GM12878 (cell line): ENCODE data around the gene STAB2. TPM values are rescaled to one million over a fixed set of nuclear protein-coding genes. Genes with fewer than 3 reads are reported as not detected.
A peak's percentile ranks its signal among the peaks of the same experiment; 100 is the strongest.

Experiments
- ATAC-seq: fragments of 200-7000 bp; cut with Tn5 transposase; 3 replicates; pipeline ENCODE4 v1.9.1; 2020; ENCODE audit warnings: mild to moderate bottlenecking, moderate library complexity
- Bru-seq: library from RNA; stranded (reverse); fragments of 400-500 nt; gene quantifications from one replicate; lab custom pipeline; 2021; lab: Mats Ljungman, UMichigan
- BruChase-seq, 2 experiments: library from RNA; stranded (reverse); fragments of 400-500 nt; gene quantifications; one replicate each; lab custom pipeline; 2021; lab: Mats Ljungman, UMichigan
- BruUV-seq: library from RNA; stranded (reverse); fragments of 400-500 nt; replicated peaks from 2 replicates; lab custom pipeline; 2021; lab: Mats Ljungman, UMichigan
- CTCF ChIA-PET: fragments of 300-600 bp; sonication (Branson Sonifier 250); formaldehyde crosslinking; extraction: SDS; loops from one replicate; lab custom pipeline; 2021; ENCODE audit warnings: inconsistent platforms; lab: Yijun Ruan, JAX
- POLR2A ChIA-PET: fragments of 350-600 bp; formaldehyde crosslinking; extraction: SDS; loops from one replicate; lab custom pipeline; 2021; ENCODE audit warnings: inconsistent platforms; lab: Charles Lee
- RAD21 ChIA-PET: fragments of 300-600 bp; sonication (Branson Sonifier 250); formaldehyde crosslinking; loops from one replicate; lab custom pipeline; 2023; ENCODE audit warnings: antibody characterized with exemption; ENCODE audit not compliant: unreplicated experiment; lab: Charles Lee
- SMC1A ChIA-PET: fragments of 300-600 bp; sonication (Branson Sonifier 250); formaldehyde crosslinking; loops from one replicate; lab custom pipeline; 2023; ENCODE audit not compliant: unreplicated experiment, uncharacterized antibody; lab: Charles Lee
- DNase-seq: peaks from one replicate; pipeline ENCODE4 v3.0.0-alpha.2; 2011; ENCODE audit warnings: low read depth, low spot score
- FAIRE-seq: peaks from 3 replicates; lab custom pipeline; 2011; peaks lifted over from hg19 to GRCh38; lab: Jason Lieb, UNC
- H2AFZ ChIP-seq: 2 replicates; pipeline ENCODE4 v1.6.0; 2011; ENCODE audit warnings: low read depth, low read length, control low read depth; ENCODE audit not compliant: control insufficient read depth
- H3K27ac ChIP-seq: 2 replicates; pipeline ENCODE4 v1.5.1; 2011; ENCODE audit warnings: control low read depth; ENCODE audit not compliant: control insufficient read depth, insufficient read depth
- H3K27me3 ChIP-seq, 2 experiments: replicated peaks in 1 of 2; 2 replicates each; pipeline versions ENCODE4 v1.6.0 to v1.6.1; 2011; ENCODE audit warnings: low read length in 1 of 2; ENCODE audit not compliant: control insufficient read depth in 2 of 2, insufficient read depth in 2 of 2
- H3K36me3 ChIP-seq, 2 experiments: 2 replicates each; pipeline ENCODE4 v1.5.1; 2011; ENCODE audit warnings: low read length in 1 of 2; ENCODE audit not compliant: control insufficient read depth in 2 of 2, insufficient read depth in 2 of 2
- H3K4me1 ChIP-seq: 2 replicates; pipeline ENCODE4 v1.6.1; 2011; ENCODE audit warnings: mild to moderate bottlenecking, low read length, moderate library complexity, mixed read lengths; ENCODE audit not compliant: control insufficient read depth, insufficient read depth
- H3K4me2 ChIP-seq: 2 replicates; pipeline ENCODE4 v1.6.0; 2011; ENCODE audit warnings: control low read depth; ENCODE audit not compliant: control insufficient read depth, insufficient read depth
- H3K4me3 ChIP-seq: fragments of 200-600 bp; sonication (generic); 2 replicates; pipeline ENCODE4 v1.5.1; 2016
- H3K79me2 ChIP-seq: 2 replicates; pipeline ENCODE4 v1.6.0; 2011; ENCODE audit warnings: low read length; ENCODE audit not compliant: control insufficient read depth, insufficient read depth
- H3K9ac ChIP-seq: 2 replicates; pipeline ENCODE4 v1.8.0; 2011; ENCODE audit warnings: low read length, control low read depth, mixed read lengths; ENCODE audit not compliant: control insufficient read depth, insufficient read depth
- H3K9me3 ChIP-seq: replicated peaks from 3 replicates; pipeline ENCODE4 v1.5.1; 2011; ENCODE audit warnings: mild to moderate bottlenecking, low read length; ENCODE audit not compliant: control insufficient read depth, insufficient read depth
- H4K20me1 ChIP-seq: 2 replicates; pipeline ENCODE4 v1.6.0; 2011; ENCODE audit not compliant: control insufficient read depth, insufficient read depth
- BCL11A ChIP-seq: IDR thresholded peaks from 2 replicates; pipeline ENCODE4 v1.6.1; 2011; ENCODE audit warnings: low read depth, low read length
- BHLHE40 ChIP-seq, 2 experiments: fragments of 450-650 bp in 1 of 2; IDR thresholded peaks; 2 replicates each; pipeline ENCODE4 v1.6.1; 2011 to 2017; ENCODE audit warnings: low read depth in 2 of 2, borderline replicate concordance in 1 of 2, improper control_type of control experiment in 1 of 2, low read length in 1 of 2, mild to moderate bottlenecking in 1 of 2
- EP300 ChIP-seq, 2 experiments: fragments of 150-350 bp in 1 of 2; IDR thresholded peaks; 2 replicates each; pipeline ENCODE4 v1.6.1; 2011 to 2012; ENCODE audit warnings: low read depth in 2 of 2, low read length in 2 of 2, borderline replicate concordance in 1 of 2, improper control_type of control experiment in 1 of 2, inconsistent platforms in 1 of 2; ENCODE audit not compliant: control insufficient read depth in 1 of 2
- LARP7 ChIP-seq: fragments of 450-650 bp; IDR thresholded peaks from 2 replicates; pipeline ENCODE4 v1.6.1; 2017; ENCODE audit warnings: mild to moderate bottlenecking
- MYC ChIP-seq: IDR thresholded peaks from 2 replicates; pipeline ENCODE4 v1.6.1; 2011; ENCODE audit warnings: mild to moderate bottlenecking, low read length, moderate library complexity, inconsistent platforms; ENCODE audit not compliant: insufficient read depth, insufficient replicate concordance, insufficient read length, severe bottlenecking
- NFIC ChIP-seq: IDR thresholded peaks from 2 replicates; pipeline ENCODE4 v1.6.1; 2012; ENCODE audit warnings: low read depth, mild to moderate bottlenecking, inconsistent platforms, low read length, moderate library complexity
- NRF1 ChIP-seq: conservative IDR thresholded peaks from 2 replicates; pipeline ENCODE4 v1.6.1; 2011; ENCODE audit warnings: mild to moderate bottlenecking, low read depth, low read length, improper control_type of control experiment
- POU2F2 ChIP-seq: IDR thresholded peaks from 3 replicates; pipeline ENCODE4 v1.6.1; 2011; ENCODE audit warnings: low read depth, mild to moderate bottlenecking, low read length, borderline replicate concordance
- SIX5 ChIP-seq: IDR thresholded peaks from 2 replicates; pipeline ENCODE4 v1.6.1; 2011; ENCODE audit warnings: mild to moderate bottlenecking, low read depth, low read length, moderate library complexity; ENCODE audit not compliant: severe bottlenecking
- SMC3 ChIP-seq: IDR thresholded peaks from 2 replicates; pipeline ENCODE4 v1.6.1; 2011; ENCODE audit warnings: low read length, improper control_type of control experiment, borderline replicate concordance
- SREBF2 ChIP-seq: IDR thresholded peaks from 2 replicates; pipeline ENCODE4 v1.6.1; 2012; ENCODE audit warnings: mild to moderate bottlenecking, low read length
- TCF3 ChIP-seq: IDR thresholded peaks from 2 replicates; pipeline ENCODE4 v1.6.1; 2012; ENCODE audit warnings: low read depth, mild to moderate bottlenecking, low read length, borderline replicate concordance; ENCODE audit not compliant: insufficient read depth
- ZBED1 ChIP-seq: IDR thresholded peaks from 2 replicates; pipeline ENCODE4 v1.6.1; 2016; ENCODE audit warnings: borderline replicate concordance
- WGBS: methylation state at CpG from one replicate; pipeline ENCODE4 v1.1.6; 2016; ENCODE audit warnings: low lambda C conversion rate; ENCODE audit not compliant: insufficient replicate concordance, insufficient coverage; ENCODE audit errors: missing lambda C conversion rate; 5-methylcytosine and 5-hydroxymethylcytosine counted together
- in situ Hi-C: fragments of 300-500 bp; cut with MboI; formaldehyde crosslinking; loops from 9 replicates; pipeline ENCODE4 v1.14.3; 2018; ENCODE audit warnings: mixed read lengths
- intact Hi-C: fragments of 100-400 bp; cut with micrococcal nuclease; formaldehyde crosslinking; loops from one replicate; pipeline ENCODE4 v1.14.2; 2022; ENCODE audit not compliant: unreplicated experiment
- long read RNA-seq, 2 experiments: library from polyadenylated mRNA; unstranded; transcript quantifications; one replicate each; pipeline ENCODE4 v2.0.0, GENCODE V29; 2019 to 2020
- polyA minus RNA-seq, 3 experiments: library from RNA; depleted of rRNA, polyadenylated mRNA; stranded (reverse); fragments of >200 nt; gene quantifications; 2 replicates each; pipeline ENCODE4 v1.2.3, GENCODE V29; 2011
- polyA plus RNA-seq, 11 experiments: library from polyadenylated mRNA; depleted of rRNA in 4 of 11; unstranded in 6 of 11; stranded (reverse) in 5 of 11; fragments of >200 nt; fragmentation: Nextera tagmentation in 4 of 11; fragmentation: Illumina TruSeq in 1 of 11; extraction: Ambion mirVana in 4 of 11; extraction: Trizol in 1 of 11; gene quantifications; 1 replicate in 1 of 11; 2 replicates in 10 of 11; pipeline versions ENCODE4 v1.2.1 to v1.2.3, GENCODE V29; 2011 to 2016; ENCODE audit warnings: inconsistent platforms in 2 of 11, missing spikeins in 2 of 11, low read depth in 1 of 11
- total RNA-seq, 4 experiments: library from RNA; depleted of rRNA in 3 of 4; stranded (reverse); fragments of >200 nt in 3 of 4; fragmentation: Illumina TruSeq in 1 of 4; extraction: Trizol in 1 of 4; gene quantifications; 2 replicates each; pipeline versions ENCODE4 v1.2.1 to v1.2.3, GENCODE V29; 2013 to 2021

The STAB2 gene, protein sequence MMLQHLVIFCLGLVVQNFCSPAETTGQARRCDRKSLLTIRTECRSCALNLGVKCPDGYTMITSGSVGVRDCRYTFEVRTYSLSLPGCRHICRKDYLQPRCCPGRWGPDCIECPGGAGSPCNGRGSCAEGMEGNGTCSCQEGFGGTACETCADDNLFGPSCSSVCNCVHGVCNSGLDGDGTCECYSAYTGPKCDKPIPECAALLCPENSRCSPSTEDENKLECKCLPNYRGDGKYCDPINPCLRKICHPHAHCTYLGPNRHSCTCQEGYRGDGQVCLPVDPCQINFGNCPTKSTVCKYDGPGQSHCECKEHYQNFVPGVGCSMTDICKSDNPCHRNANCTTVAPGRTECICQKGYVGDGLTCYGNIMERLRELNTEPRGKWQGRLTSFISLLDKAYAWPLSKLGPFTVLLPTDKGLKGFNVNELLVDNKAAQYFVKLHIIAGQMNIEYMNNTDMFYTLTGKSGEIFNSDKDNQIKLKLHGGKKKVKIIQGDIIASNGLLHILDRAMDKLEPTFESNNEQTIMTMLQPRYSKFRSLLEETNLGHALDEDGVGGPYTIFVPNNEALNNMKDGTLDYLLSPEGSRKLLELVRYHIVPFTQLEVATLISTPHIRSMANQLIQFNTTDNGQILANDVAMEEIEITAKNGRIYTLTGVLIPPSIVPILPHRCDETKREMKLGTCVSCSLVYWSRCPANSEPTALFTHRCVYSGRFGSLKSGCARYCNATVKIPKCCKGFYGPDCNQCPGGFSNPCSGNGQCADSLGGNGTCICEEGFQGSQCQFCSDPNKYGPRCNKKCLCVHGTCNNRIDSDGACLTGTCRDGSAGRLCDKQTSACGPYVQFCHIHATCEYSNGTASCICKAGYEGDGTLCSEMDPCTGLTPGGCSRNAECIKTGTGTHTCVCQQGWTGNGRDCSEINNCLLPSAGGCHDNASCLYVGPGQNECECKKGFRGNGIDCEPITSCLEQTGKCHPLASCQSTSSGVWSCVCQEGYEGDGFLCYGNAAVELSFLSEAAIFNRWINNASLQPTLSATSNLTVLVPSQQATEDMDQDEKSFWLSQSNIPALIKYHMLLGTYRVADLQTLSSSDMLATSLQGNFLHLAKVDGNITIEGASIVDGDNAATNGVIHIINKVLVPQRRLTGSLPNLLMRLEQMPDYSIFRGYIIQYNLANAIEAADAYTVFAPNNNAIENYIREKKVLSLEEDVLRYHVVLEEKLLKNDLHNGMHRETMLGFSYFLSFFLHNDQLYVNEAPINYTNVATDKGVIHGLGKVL (N-terminal part only)
- 0.29 and 0.31 TPM in 2 replicates for total RNA-seq (2013; cell fraction: nucleolus; rRNA removed)
- total RNA-seq (2014; rRNA removed): 0.11 TPM in 1 of 2 replicates, not detected in the other
- not detected in 2 replicates for total RNA-seq (2014; rRNA removed; fragmentation: Illumina TruSeq; extraction: Trizol)
- not detected in 2 replicates for total RNA-seq (2021)
- polyA plus RNA-seq (2011; ENCODE audit: low read depth): not detected
- polyA plus RNA-seq (2011; rRNA removed): not detected in 2 replicates
- polyA plus RNA-seq (2011; cell fraction: cytosol; rRNA removed): under 0.01 and 0.02 TPM in 2 replicates
- 0.03 TPM in 2 replicates for polyA plus RNA-seq (2011; cell fraction: nucleus; rRNA removed)
- polyA plus RNA-seq (2012): 0.01 TPM in 2 replicates
- not detected in 2 replicates for polyA plus RNA-seq (2014; fragmentation: Illumina TruSeq; extraction: Trizol)
- polyA plus RNA-seq (2014; fragmentation: Nextera tagmentation; extraction: Ambion mirVana): not detected
- not detected in 2 replicates for polyA plus RNA-seq (2014; rRNA removed)
- under 1 TPM in 1 of 2 experiments, not detected in 1; 0.37 TPM for polyA plus RNA-seq (2016; fragmentation: Nextera tagmentation; extraction: Ambion mirVana)
- not detected in 2 replicates for polyA minus RNA-seq (2011; rRNA and poly(A)+ RNA removed)
- not detected in 2 replicates for polyA minus RNA-seq (2011; cell fraction: cytosol; rRNA and poly(A)+ RNA removed)
- not detected in 2 replicates for polyA minus RNA-seq (2011; cell fraction: nucleus; rRNA and poly(A)+ RNA removed)
- Bru-seq, nascent RNA: percentile 7 among the genes with signal in this experiment
- BruChase-seq, experiment 1, labeled RNA remaining after a 6-hour chase: percentile 1 among the genes with signal in this experiment
- BruChase-seq, experiment 2, labeled RNA remaining after a 2-hour chase: percentile 2 among the genes with signal in this experiment
- long read RNA-seq, experiment 1: 0 reads
- long read RNA-seq, experiment 2, partial matches to known transcripts: 0 of 2 reads
- long read RNA-seq, experiment 2, other reads (novel, unspliced or antisense): 2 of 2 reads

DNA sequence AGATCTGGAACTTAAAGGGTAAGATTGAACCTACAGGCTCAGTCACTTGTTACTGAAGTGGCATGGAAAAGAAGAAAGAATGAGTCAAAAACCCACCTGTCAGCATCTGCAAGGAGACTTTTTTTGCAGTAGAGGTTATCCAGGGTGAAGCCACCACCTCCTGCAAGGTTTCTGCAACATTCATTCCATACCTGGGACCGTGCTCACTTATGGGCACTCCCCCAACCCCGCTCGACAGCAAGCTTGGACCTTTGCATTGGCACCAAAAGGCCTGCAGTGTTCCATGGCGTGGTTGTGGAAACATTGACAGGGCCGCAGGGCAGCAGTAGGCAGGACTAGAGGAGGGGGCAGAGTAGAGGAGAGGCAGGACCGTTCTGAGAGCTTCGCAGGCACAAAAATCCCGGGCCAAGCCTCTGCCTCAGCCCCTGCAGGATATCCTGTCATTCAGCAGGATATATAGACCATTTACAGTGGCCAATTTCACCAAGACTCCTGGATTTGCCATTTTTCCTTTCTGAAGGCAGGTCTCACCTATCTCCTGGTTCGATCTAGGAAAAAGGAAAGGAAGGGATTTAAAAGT is at the start of gene STAB2:
Gene STAB2, plus strand, starts transcription at position 483 of the 580 bp plus-strand sequence. CDS start 204 bp downstream, outside the sequence.
- Histone ChIP-seq H3K4me3 (no peak within 1 kb of the TSS), H2AFZ (no peak within 1 kb of the TSS), H3K4me1 (peaks cover 21% of the 10 kb centered on the region), H3K4me2 (no peak within 1 kb of the TSS), H3K36me3 (no peaks in the 10 kb centered on the region), H3K27ac (no peak within 1 kb of the TSS), H3K27me3 (no peaks in the 10 kb centered on the region), H3K79me2 (no peaks in the 10 kb centered on the region), H4K20me1 (no peaks in the 10 kb centered on the region), H3K9me3 (no peaks in the 10 kb centered on the region), H3K9ac (no peak within 1 kb of the TSS)
- DNase-seq: no peak
- CTCF ChIA-PET: interaction anchor here (1.0 to 5.5 kb wide), 4 partner anchors 12 to 55 kb away, joined by 3 to 36 read pairs (median 5); no protein-coding TSS in a partner anchor
- no TSS peak for BruUV-seq
- ATAC-seq: no peak
- intact Hi-C loops (no loop called here), in situ Hi-C loops (no loop called here)
- WGBS: 66% methylated on average over 9 of the region's 9 CpGs
- RAD21 ChIA-PET: interaction anchor here (0.7 kb wide), 1 partner anchor 46 kb away, joined by 3 read pairs; no protein-coding TSS in a partner anchor
- no peak for FAIRE-seq
- SMC1A ChIA-PET: interaction anchor here (1.1 to 1.4 kb wide), 2 partner anchors 12 to 253 kb away, joined by 3 to 4 read pairs; no protein-coding TSS in a partner anchor
- POLR2A ChIA-PET: no interaction called here
- no peak for TF ChIP-seq LARP7
- no peak for TF ChIP-seq SIX5
- TF ChIP-seq POU2F2: no peak
- no peak for TF ChIP-seq NRF1
- TF ChIP-seq NFIC: no peak
- TF ChIP-seq BCL11A: no peak
- TF ChIP-seq ZBED1: no peak
- TF ChIP-seq EP300 (IDR thresholded peaks at IDR 0.05; ENCODE audit: borderline replicate concordance in 1 of 2, control insufficient read depth in 1 of 2, low read depth in 2 of 2, low read length in 2 of 2): no peak
- no peak for TF ChIP-seq BHLHE40 (IDR thresholded peaks at IDR 0.05; ENCODE audit: borderline replicate concordance in 1 of 2, low read depth in 2 of 2, low read length in 1 of 2)
- no peak for TF ChIP-seq MYC
- TF ChIP-seq SREBF2: no peak
- no peak for TF ChIP-seq SMC3
- TF ChIP-seq TCF3: no peak
